AG04449 (cell line): ENCODE data around the gene LRP1.

Source experiments
- CTCF ChIA-PET: fragments of 350-600 bp; formaldehyde crosslinking; extraction: SDS; loops from one replicate; lab custom pipeline; 2021; ENCODE audit warnings: antibody characterized with exemption; lab: Yijun Ruan, JAX
- POLR2A ChIA-PET: fragments of 400-600, 350-600 bp; formaldehyde crosslinking; extraction: SDS; loops from one replicate; lab custom pipeline; 2020; ENCODE audit warnings: antibody characterized with exemption, inconsistent platforms; lab: Yijun Ruan, JAX
- DNase-seq: peaks from one replicate; pipeline ENCODE4 v3.0.0-alpha.2; 2010; ENCODE audit warnings: low read depth, low spot score
- H3K4me3 ChIP-seq: 2 replicates; pipeline ENCODE4 v1.5.1; 2011; ENCODE audit warnings: low read depth, mild to moderate bottlenecking, control low read depth, low read length
- CTCF ChIP-seq: IDR thresholded peaks from one replicate; pipeline ENCODE4 v1.5.1; 2011; ENCODE audit warnings: mild to moderate bottlenecking, moderate library complexity, low read length, control low read depth, inconsistent platforms; ENCODE audit not compliant: insufficient read depth; ENCODE audit errors: missing control alignments

LRP1 gene

GRCh38 chr12:57096748-57097553, 31.3 kb upstream of the LRP1 start:
- no peak for DNase-seq
- no peak overlapping the region for H3K4me3 ChIP-seq
- POLR2A ChIA-PET = interaction anchor here (0.7 to 4.7 kb wide), 5 partner anchors 7 to 155 kb away, joined by 3 to 64 read pairs (median 5); partner anchors contain the start of gene STAT6
- no peak for TF ChIP-seq CTCF
- CTCF ChIA-PET = interaction anchor here (0.7 to 16.5 kb wide), 7 partner anchors 10 to 78 kb away, joined by 3 to 218 read pairs (median 4); partner anchors contain the start of gene STAT6

GRCh38 chr12:57097554-57097835, 30.8 kb upstream of the LRP1 start:
- TF ChIP-seq CTCF = no peak
- ChIA-PET POLR2A (interaction anchor here (0.7 to 4.7 kb wide), 5 partner anchors 8 to 155 kb away, joined by 3 to 64 read pairs (median 5); partner anchors contain the start of gene STAT6), CTCF (interaction anchor here (0.9 to 16.5 kb wide), 5 partner anchors 10 to 78 kb away, joined by 3 to 218 read pairs (median 4); partner anchors contain the start of gene STAT6)
- no peak overlapping the region for H3K4me3 ChIP-seq
- DNase-seq = no peak

- ChIA-PET CTCF (interaction anchor here (0.9 to 16.5 kb wide), 5 partner anchors 8 to 29 kb away, joined by 3 to 218 read pairs (median 6); partner anchors contain the start of gene STAT6), POLR2A (interaction anchor here (0.8 to 4.7 kb wide), 6 partner anchors 9 to 29 kb away, joined by 3 to 64 read pairs (median 4); partner anchors contain the start of genes NEMP1 and STAT6)
- DNase-seq = no peak
- H3K4me3 ChIP-seq = no peak overlapping the region
- no peak for TF ChIP-seq CTCF
Measured at GRCh38 chr12:57098546-57098945, 29.7 kb upstream of the LRP1 start.

GRCh38 chr12:57099047-57099714, 29.1 kb upstream of the LRP1 start:
- DNase-seq = no peak
- POLR2A ChIA-PET = interaction anchor here (0.8 to 4.7 kb wide), 5 partner anchors 7 to 29 kb away, joined by 3 to 64 read pairs (median 3); partner anchors contain the start of genes NAB2 and STAT6
- H3K4me3 ChIP-seq = no peak overlapping the region
- TF ChIP-seq CTCF = no peak
- CTCF ChIA-PET = interaction anchor here (0.9 to 16.5 kb wide), 4 partner anchors 8 to 30 kb away, joined by 3 to 218 read pairs (median 4); partner anchors contain the start of gene STAT6

GRCh38 chr12:57099766-57100165, 28.5 kb upstream of the LRP1 start:
- H3K4me3 ChIP-seq = no peak overlapping the region
- ChIA-PET CTCF (interaction anchor here (1.1 to 16.5 kb wide), 2 partner anchors 7 to 113 kb away, joined by 3 to 218 read pairs; partner anchors contain the start of gene STAT6), POLR2A (interaction anchor here (0.8 to 4.7 kb wide), 4 partner anchors 8 to 12 kb away, joined by 3 to 64 read pairs (median 4); partner anchors contain the start of genes NAB2 and STAT6)
- no peak for DNase-seq
- no peak for TF ChIP-seq CTCF
